ENCODE data around the gene INSM1. TPM values are rescaled to one million over a fixed set of nuclear protein-coding genes. Genes with fewer than 3 reads are reported as not detected.

The INSM1 gene
- polyA plus RNA-seq, 1 of the 3 experiments (the other 2 are of a cell fraction) = not detected

GRCh38 chr20:20398123-20398522 is 30.2 kb downstream of the INSM1 start:
- no peak overlapping the region for H3K9ac ChIP-seq
- H3K79me2 ChIP-seq (ENCODE audit: insufficient read depth) = no peaks in the 10 kb centered on the region
- ChIA-PET CTCF (no interaction called here), POLR2A (no interaction called here)
- H3K36me3 ChIP-seq (replicated peaks in 1 of 2; ENCODE audit: control insufficient read depth in 1 of 2, insufficient read depth in 2 of 2, low read length in 1 of 2) = no peaks in the 10 kb centered on the region
- no peaks in the 10 kb centered on the region for H3K27me3 ChIP-seq (ENCODE audit: insufficient read depth)
- TF ChIP-seq FOXM1 (IDR thresholded peaks at IDR 0.05; ENCODE audit: low read depth) (no peak), TEAD4 (IDR thresholded peaks at IDR 0.05; ENCODE audit: borderline replicate concordance, insufficient read depth) (no peak), NFIC (IDR thresholded peaks at IDR 0.05; ENCODE audit: borderline replicate concordance) (no peak), YY1 (IDR thresholded peaks at IDR 0.05; ENCODE audit: low read depth) (no peak), USF1 (IDR thresholded peaks at IDR 0.05; ENCODE audit: borderline replicate concordance, low read depth) (no peak)
- H2AFZ ChIP-seq (ENCODE audit: low read depth) = no peak overlapping the region
- 88% methylated on average over 6 of the region's 7 CpGs for WGBS (ENCODE audit: low lambda C conversion rate)
- DNase-seq = no peak
- H3K4me3 ChIP-seq (ENCODE audit: low read depth in 2 of 2, low read length in 1 of 2) = no peak overlapping the region
- no peaks in the 10 kb centered on the region for H3K4me1 ChIP-seq (ENCODE audit: control insufficient read depth in 1 of 2, insufficient read depth in 2 of 2, low read depth in 1 of 2, low read length in 1 of 2)
- H3F3A ChIP-seq (replicated peaks; ENCODE audit: insufficient read depth) = no peaks in the 10 kb centered on the region
- H4K20me1 ChIP-seq (ENCODE audit: insufficient read depth) = no peaks in the 10 kb centered on the region
- H3K9me2 ChIP-seq = no peaks in the 10 kb centered on the region
- H3K27ac ChIP-seq (ENCODE audit: low read depth in 2 of 2, low read length in 1 of 2) = no peak overlapping the region
- no peak overlapping the region for H3K4me2 ChIP-seq
- H3K9me3 ChIP-seq = no peaks in the 10 kb centered on the region

- ChIA-PET POLR2A (interaction anchor here (0.6 kb wide), 1 partner anchor 63 kb away, joined by 3 read pairs; no protein-coding TSS in a partner anchor), CTCF (interaction anchor here (0.6 kb wide), 1 partner anchor 24 kb away, joined by 3 read pairs; no protein-coding TSS in a partner anchor)
- TF ChIP-seq SIN3A (IDR thresholded peaks at IDR 0.05; ENCODE audit: borderline replicate concordance, low read depth, low read length) (no peak), NFIC (IDR thresholded peaks at IDR 0.05; ENCODE audit: borderline replicate concordance) (no peak), SMC3 (IDR thresholded peaks at IDR 0.05; ENCODE audit: low read depth, low read length) (no peak), PBX3 (IDR thresholded peaks at IDR 0.05) (no peak), FOXM1 (IDR thresholded peaks at IDR 0.05; ENCODE audit: low read depth) (no peak), REST (IDR thresholded peaks at IDR 0.05; ENCODE audit: low read depth, low read length) (no peak), MXI1 (IDR thresholded peaks at IDR 0.05; ENCODE audit: low read depth, low read length) (no peak), TAF1 (IDR thresholded peaks at IDR 0.05; ENCODE audit: borderline replicate concordance, low read depth, low read length) (no peak), CTCF (IDR thresholded peaks at IDR 0.05) (no peak), NRF1 (IDR thresholded peaks at IDR 0.05; ENCODE audit: low read depth, low read length) (no peak), RCOR1 (IDR thresholded peaks at IDR 0.05; ENCODE audit: low read length) (no peak)
- H3K36me3 ChIP-seq (replicated peaks in 1 of 2; ENCODE audit: control insufficient read depth in 1 of 2, insufficient read depth in 2 of 2, low read length in 1 of 2) = no peaks in the 10 kb centered on the region
- H3K4me2 ChIP-seq = no peak overlapping the region
- no peak for DNase-seq
- H3K9me2 ChIP-seq = no peaks in the 10 kb centered on the region
- H3K27me3 ChIP-seq (ENCODE audit: insufficient read depth) = no peaks in the 10 kb centered on the region
- no peaks in the 10 kb centered on the region for H3F3A ChIP-seq (replicated peaks; ENCODE audit: insufficient read depth)
- H2AFZ ChIP-seq (ENCODE audit: low read depth) = no peak overlapping the region
- H3K4me3 ChIP-seq (ENCODE audit: low read depth in 2 of 2, low read length in 1 of 2) = no peak overlapping the region
- H3K9ac ChIP-seq = no peak overlapping the region
- no peaks in the 10 kb centered on the region for H3K9me3 ChIP-seq
- no peaks in the 10 kb centered on the region for H3K79me2 ChIP-seq (ENCODE audit: insufficient read depth)
- 83% methylated on average over 13 of the region's 13 CpGs for WGBS (ENCODE audit: low lambda C conversion rate)
- no peaks in the 10 kb centered on the region for H4K20me1 ChIP-seq (ENCODE audit: insufficient read depth)
- H3K27ac ChIP-seq (ENCODE audit: low read depth in 2 of 2, low read length in 1 of 2) = no peak overlapping the region
- no peaks in the 10 kb centered on the region for H3K4me1 ChIP-seq (ENCODE audit: control insufficient read depth in 1 of 2, insufficient read depth in 2 of 2, low read depth in 1 of 2, low read length in 1 of 2)
Measured at GRCh38 chr20:20399531-20400500, 31.9 kb downstream of the INSM1 start.

All from SK-N-SH (cell line).